ENCODE results near the gene NSG1.

NSG1 gene

DNA sequence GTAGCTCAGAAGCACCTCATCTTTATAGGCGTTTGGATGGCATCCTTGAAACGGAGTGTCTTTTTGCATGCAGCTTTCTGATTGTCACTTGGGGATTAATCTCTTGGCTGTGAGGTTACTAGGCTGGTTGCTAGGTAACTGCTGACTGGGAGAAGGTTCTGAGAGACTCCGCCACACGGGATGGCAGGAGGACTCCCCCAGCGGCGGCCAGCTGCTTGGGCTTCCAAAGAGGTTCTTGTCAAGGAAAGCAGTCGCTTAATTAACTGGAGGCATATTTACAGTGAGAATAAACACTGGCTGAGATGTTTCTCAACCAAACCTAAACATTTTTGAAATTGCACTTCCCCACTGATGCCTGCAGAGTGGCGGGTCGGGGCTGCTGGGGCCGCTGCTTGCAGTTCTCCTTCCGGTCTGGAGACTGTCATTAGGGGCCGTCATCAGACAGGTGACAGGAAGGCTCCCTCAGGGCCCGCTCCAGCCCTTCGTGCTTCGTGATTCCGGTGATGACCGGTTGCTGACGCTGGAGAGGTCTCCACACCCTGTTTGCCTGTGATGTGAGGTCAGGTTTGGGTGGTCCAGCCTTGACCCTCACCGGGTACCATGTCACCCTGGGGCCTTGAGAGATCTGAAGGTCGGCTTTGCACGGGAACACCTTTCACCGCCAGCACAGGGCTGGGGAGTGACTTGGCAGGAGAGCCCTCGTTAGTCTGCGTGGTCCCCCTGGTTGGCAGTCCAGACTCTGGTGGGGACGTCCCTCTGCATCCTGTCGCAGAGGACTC, 9.1 kb downstream of the NSG1 start:
- no peak for TF ChIP-seq SIN3A (IDR thresholded peaks at IDR 0.05; ENCODE audit: borderline replicate concordance, insufficient read depth, low read length)
- TF ChIP-seq, protein P1, sequence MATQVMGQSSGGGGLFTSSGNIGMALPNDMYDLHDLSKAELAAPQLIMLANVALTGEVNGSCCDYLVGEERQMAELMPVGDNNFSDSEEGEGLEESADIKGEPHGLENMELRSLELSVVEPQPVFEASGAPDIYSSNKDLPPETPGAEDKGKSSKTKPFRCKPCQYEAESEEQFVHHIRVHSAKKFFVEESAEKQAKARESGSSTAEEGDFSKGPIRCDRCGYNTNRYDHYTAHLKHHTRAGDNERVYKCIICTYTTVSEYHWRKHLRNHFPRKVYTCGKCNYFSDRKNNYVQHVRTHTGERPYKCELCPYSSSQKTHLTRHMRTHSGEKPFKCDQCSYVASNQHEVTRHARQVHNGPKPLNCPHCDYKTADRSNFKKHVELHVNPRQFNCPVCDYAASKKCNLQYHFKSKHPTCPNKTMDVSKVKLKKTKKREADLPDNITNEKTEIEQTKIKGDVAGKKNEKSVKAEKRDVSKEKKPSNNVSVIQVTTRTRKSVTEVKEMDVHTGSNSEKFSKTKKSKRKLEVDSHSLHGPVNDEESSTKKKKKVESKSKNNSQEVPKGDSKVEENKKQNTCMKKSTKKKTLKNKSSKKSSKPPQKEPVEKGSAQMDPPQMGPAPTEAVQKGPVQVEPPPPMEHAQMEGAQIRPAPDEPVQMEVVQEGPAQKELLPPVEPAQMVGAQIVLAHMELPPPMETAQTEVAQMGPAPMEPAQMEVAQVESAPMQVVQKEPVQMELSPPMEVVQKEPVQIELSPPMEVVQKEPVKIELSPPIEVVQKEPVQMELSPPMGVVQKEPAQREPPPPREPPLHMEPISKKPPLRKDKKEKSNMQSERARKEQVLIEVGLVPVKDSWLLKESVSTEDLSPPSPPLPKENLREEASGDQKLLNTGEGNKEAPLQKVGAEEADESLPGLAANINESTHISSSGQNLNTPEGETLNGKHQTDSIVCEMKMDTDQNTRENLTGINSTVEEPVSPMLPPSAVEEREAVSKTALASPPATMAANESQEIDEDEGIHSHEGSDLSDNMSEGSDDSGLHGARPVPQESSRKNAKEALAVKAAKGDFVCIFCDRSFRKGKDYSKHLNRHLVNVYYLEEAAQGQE (IDR thresholded peaks at IDR 0.05; ENCODE audit: insufficient read depth in 1 of 2, low read depth in 2 of 2, low read length in 2 of 2) = no peak

DNA sequence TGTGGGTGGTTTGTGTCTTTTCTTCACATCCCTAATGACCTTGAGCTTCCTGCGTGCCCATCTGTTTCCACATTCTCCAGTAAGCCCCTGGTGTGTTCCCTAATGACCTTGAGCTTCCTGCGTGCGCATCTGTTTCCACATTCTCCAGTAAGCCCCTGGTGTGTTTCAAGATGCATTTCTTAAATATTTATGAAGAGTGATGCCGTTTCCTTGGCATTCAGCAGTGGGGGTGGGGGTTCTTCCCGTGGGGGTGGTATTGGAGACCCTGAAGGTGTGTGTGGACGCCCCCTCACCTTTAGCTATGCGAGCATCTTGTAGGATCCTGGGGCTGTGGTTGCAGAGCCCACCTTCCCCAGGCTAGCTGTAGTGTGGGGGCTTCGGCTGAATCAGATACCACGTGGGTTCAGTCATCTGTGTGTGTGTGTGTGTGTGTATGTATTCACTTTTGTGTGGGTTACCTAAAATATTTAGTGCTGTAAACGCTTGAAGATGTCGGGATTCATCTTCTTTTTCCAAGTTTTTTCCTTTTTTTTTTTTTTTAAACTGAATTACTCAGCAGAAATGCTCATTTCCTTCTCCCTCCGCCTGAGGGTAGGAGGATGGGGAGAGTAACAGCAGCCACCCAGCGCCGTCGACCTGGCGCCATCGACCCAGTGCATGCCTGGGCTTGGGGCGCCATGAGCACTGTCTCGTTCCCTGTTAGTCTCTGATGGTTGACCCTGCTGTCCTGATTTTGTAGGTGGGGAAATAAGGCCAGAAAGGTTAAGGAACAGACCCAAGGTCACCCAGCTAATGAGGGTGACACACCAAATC, 9.9 kb downstream of the NSG1 start:
- TF ChIP-seq, protein P1 (IDR thresholded peaks at IDR 0.05; ENCODE audit: insufficient read depth in 1 of 2, low read depth in 2 of 2, low read length in 2 of 2) = no peak
- no peak for TF ChIP-seq TAF1 (IDR thresholded peaks at IDR 0.05; ENCODE audit: borderline replicate concordance, insufficient read depth, low read length)
- TF ChIP-seq SIN3A (IDR thresholded peaks at IDR 0.05; ENCODE audit: borderline replicate concordance, insufficient read depth, low read length) = no peak
- TF ChIP-seq FOXP2 (optimal IDR thresholded peaks at IDR 0.05; ENCODE audit: borderline replicate concordance, extremely low read depth, extremely low read length, insufficient read depth) = no peak
- TF ChIP-seq POLR2AphosphoS5 (IDR thresholded peaks at IDR 0.05; ENCODE audit: low read depth, low read length) = no peak

DNA sequence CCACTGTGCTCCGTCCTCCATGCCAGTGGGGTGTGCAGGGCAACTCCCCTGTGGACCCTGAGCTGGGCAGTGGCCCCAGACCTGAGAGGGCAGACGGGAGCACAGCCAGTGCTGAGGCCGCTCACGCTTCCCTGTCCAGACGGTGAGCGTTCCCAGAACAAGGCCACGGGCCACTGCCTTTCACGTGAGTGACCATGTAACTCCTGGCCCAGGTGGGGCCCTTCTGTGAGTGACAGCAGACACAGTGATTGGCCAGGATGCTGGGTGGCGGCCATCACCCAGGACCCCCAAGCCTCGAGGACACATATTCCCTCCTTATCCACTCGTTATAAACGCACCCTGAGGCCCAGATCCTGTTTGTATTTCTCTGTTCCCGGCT, 10.5 kb downstream of the NSG1 start:
- TF ChIP-seq FOXP2 (optimal IDR thresholded peaks at IDR 0.05; ENCODE audit: borderline replicate concordance, extremely low read depth, extremely low read length, insufficient read depth) = no peak
- no peak for TF ChIP-seq POLR2AphosphoS5 (IDR thresholded peaks at IDR 0.05; ENCODE audit: low read depth, low read length)
- TF ChIP-seq SIN3A (IDR thresholded peaks at IDR 0.05; ENCODE audit: borderline replicate concordance, insufficient read depth, low read length) = no peak
- TF ChIP-seq, protein P1 (IDR thresholded peaks at IDR 0.05; ENCODE audit: insufficient read depth in 1 of 2, low read depth in 2 of 2, low read length in 2 of 2) = no peak
- no peak for TF ChIP-seq TAF1 (IDR thresholded peaks at IDR 0.05; ENCODE audit: borderline replicate concordance, insufficient read depth, low read length)

DNA sequence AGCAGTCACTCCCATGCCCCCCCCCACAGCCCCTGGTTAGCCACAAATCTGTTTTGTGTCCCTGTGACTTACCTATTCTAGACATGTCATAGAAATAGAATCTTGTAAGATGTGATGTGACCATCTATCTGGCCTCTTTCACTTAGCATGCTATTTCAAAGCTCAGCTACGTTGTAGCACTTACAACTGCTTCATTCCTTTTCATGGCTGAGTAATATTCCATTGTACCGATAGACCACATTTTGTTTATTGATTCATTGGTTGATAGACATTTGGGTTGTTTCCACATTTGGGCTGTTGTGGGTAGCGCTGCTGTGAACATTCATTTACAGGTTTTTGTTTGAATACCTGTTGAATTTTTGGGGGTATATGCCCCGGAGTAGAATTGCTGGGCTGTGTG, 11.5 kb downstream of the NSG1 start:
- TF ChIP-seq, protein P1 (IDR thresholded peaks at IDR 0.05; ENCODE audit: insufficient read depth in 1 of 2, low read depth in 2 of 2, low read length in 2 of 2) = no peak
- TF ChIP-seq TAF1 (IDR thresholded peaks at IDR 0.05; ENCODE audit: borderline replicate concordance, insufficient read depth, low read length) (no peak), POLR2AphosphoS5 (IDR thresholded peaks at IDR 0.05; ENCODE audit: low read depth, low read length) (no peak), SIN3A (IDR thresholded peaks at IDR 0.05; ENCODE audit: borderline replicate concordance, insufficient read depth, low read length) (no peak), FOXP2 (optimal IDR thresholded peaks at IDR 0.05; ENCODE audit: borderline replicate concordance, extremely low read depth, extremely low read length, insufficient read depth) (no peak)
